ENCODE measurements around the gene TUBA8.
"Not testable (repeated sequence)": the region's sequence is repeated elsewhere in the genome, so short reads cannot be mapped to it uniquely, and the experiment has no call there.

Gene TUBA8

GRCh38 chr22:18120857-18121256 is 10.2 kb downstream of the TUBA8 start:
- Histone ChIP-seq H3K4me2 (ENCODE audit: insufficient read depth, low read length) (no peak overlapping the region), H3K9ac (ENCODE audit: low read depth, low read length) (no peak overlapping the region), H3K27me3 (ENCODE audit: insufficient read depth, low read length, poor library complexity) (no peaks in the 10 kb centered on the region), H3K79me2 (ENCODE audit: insufficient read depth, low read length) (no peaks in the 10 kb centered on the region), H3K4me3 (ENCODE audit: low read depth in 1 of 2, low read length in 2 of 2) (no peak overlapping the region), H3K27ac (ENCODE audit: low read length) (no peak overlapping the region), H3K36me3 (ENCODE audit: insufficient read depth, low read length) (no peaks in the 10 kb centered on the region), H4K20me1 (ENCODE audit: insufficient read depth, low read length) (no peaks in the 10 kb centered on the region), H3K4me1 (ENCODE audit: insufficient read depth, low read length) (no peaks in the 10 kb centered on the region), H2AFZ (ENCODE audit: low read depth, low read length) (no peak overlapping the region), H3K9me3 (ENCODE audit: insufficient read depth, low read length, severe bottlenecking) (no peaks in the 10 kb centered on the region)
- ATAC-seq (ENCODE audit: insufficient read depth, low read depth) (no peak), DNase-seq (no peak)
- TF ChIP-seq CTCF (IDR thresholded peaks at IDR 0.05; ENCODE audit: borderline replicate concordance, extremely low read depth, low read length, poor library complexity, severe bottlenecking): no peak
- TF ChIP-seq EZH2 (IDR thresholded peaks at IDR 0.05; ENCODE audit: borderline replicate concordance, low read depth, low read length, severe bottlenecking): no peak

- DNase-seq (no peak), ATAC-seq (ENCODE audit: insufficient read depth, low read depth) (no peak)
Measured at GRCh38 chr22:18121506-18121905, 10.9 kb downstream of the TUBA8 start.

GRCh38 chr22:18121954-18122554 is 11.4 kb downstream of the TUBA8 start:
- Histone ChIP-seq H3K36me3 (ENCODE audit: insufficient read depth, low read length) (peaks cover 7% of the 10 kb centered on the region), H2AFZ (ENCODE audit: low read depth, low read length) (no peak overlapping the region), H4K20me1 (ENCODE audit: insufficient read depth, low read length) (no peaks in the 10 kb centered on the region), H3K79me2 (ENCODE audit: insufficient read depth, low read length) (no peaks in the 10 kb centered on the region), H3K4me2 (ENCODE audit: insufficient read depth, low read length) (no peak overlapping the region), H3K4me3 (ENCODE audit: low read depth in 1 of 2, low read length in 2 of 2) (no peak overlapping the region), H3K27ac (ENCODE audit: low read length) (no peak overlapping the region), H3K9ac (ENCODE audit: low read depth, low read length) (no peak overlapping the region), H3K9me3 (ENCODE audit: insufficient read depth, low read length, severe bottlenecking) (no peaks in the 10 kb centered on the region), H3K27me3 (ENCODE audit: insufficient read depth, low read length, poor library complexity) (no peaks in the 10 kb centered on the region), H3K4me1 (ENCODE audit: insufficient read depth, low read length) (no peaks in the 10 kb centered on the region)
- no peak for TF ChIP-seq EZH2 (IDR thresholded peaks at IDR 0.05; ENCODE audit: borderline replicate concordance, low read depth, low read length, severe bottlenecking)
- TF ChIP-seq CTCF (IDR thresholded peaks at IDR 0.05; ENCODE audit: borderline replicate concordance, extremely low read depth, low read length, poor library complexity, severe bottlenecking): no peak
- DNase-seq: no peak
- ATAC-seq (ENCODE audit: insufficient read depth, low read depth): no peak

More at GRCh38 chr22:18121506-18121905, 10.9 kb downstream of the TUBA8 start:
- Histone ChIP-seq H4K20me1 (ENCODE audit: insufficient read depth, low read length) (no peaks in the 10 kb centered on the region), H3K27me3 (ENCODE audit: insufficient read depth, low read length, poor library complexity) (no peaks in the 10 kb centered on the region), H3K4me1 (ENCODE audit: insufficient read depth, low read length) (no peaks in the 10 kb centered on the region), H3K9me3 (ENCODE audit: insufficient read depth, low read length, severe bottlenecking) (no peaks in the 10 kb centered on the region), H3K4me3 (ENCODE audit: low read depth in 1 of 2, low read length in 2 of 2) (no peak overlapping the region), H3K27ac (ENCODE audit: low read length) (no peak overlapping the region), H3K36me3 (ENCODE audit: insufficient read depth, low read length) (peaks cover 3% of the 10 kb centered on the region), H3K9ac (ENCODE audit: low read depth, low read length) (no peak overlapping the region), H3K4me2 (ENCODE audit: insufficient read depth, low read length) (no peak overlapping the region), H3K79me2 (ENCODE audit: insufficient read depth, low read length) (no peaks in the 10 kb centered on the region), H2AFZ (ENCODE audit: low read depth, low read length) (no peak overlapping the region)
- TF ChIP-seq EZH2 (IDR thresholded peaks at IDR 0.05; ENCODE audit: borderline replicate concordance, low read depth, low read length, severe bottlenecking): no peak
- TF ChIP-seq CTCF (IDR thresholded peaks at IDR 0.05; ENCODE audit: borderline replicate concordance, extremely low read depth, low read length, poor library complexity, severe bottlenecking): no peak

- H3K36me3 ChIP-seq (ENCODE audit: insufficient read depth, low read length); ATAC-seq (ENCODE audit: insufficient read depth, low read depth); H3K4me2 ChIP-seq (ENCODE audit: insufficient read depth, low read length); H3K79me2 ChIP-seq (ENCODE audit: insufficient read depth, low read length); H3K4me1 ChIP-seq (ENCODE audit: insufficient read depth, low read length); H3K27me3 ChIP-seq (ENCODE audit: insufficient read depth, low read length, poor library complexity); H3K9me3 ChIP-seq (ENCODE audit: insufficient read depth, low read length, severe bottlenecking); H3K9ac ChIP-seq (ENCODE audit: low read depth, low read length); H2AFZ ChIP-seq (ENCODE audit: low read depth, low read length); H4K20me1 ChIP-seq (ENCODE audit: insufficient read depth, low read length); DNase-seq; H3K4me3 ChIP-seq (ENCODE audit: low read depth in 1 of 2, low read length in 2 of 2); H3K27ac ChIP-seq (ENCODE audit: low read length): not testable (repeated sequence)
Measured at GRCh38 chr22:18123476-18124025, 12.9 kb downstream of the TUBA8 start.

All from DND-41 (cell line).